Hindlimb muscle (tissue), 1 donor: ENCODE data around the gene WAPL. TPM values are rescaled to one million over a fixed set of nuclear protein-coding genes. Genes with fewer than 3 reads are reported as not detected.

Experiments
- DNase-seq: peaks from one replicate; pipeline ENCODE4 v3.0.0-alpha.2; 2013
- polyA plus RNA-seq: library from polyadenylated mRNA; unstranded; fragments of 120-200 nt; gene quantifications from one replicate; pipeline ENCODE4 v1.2.1, GENCODE V29; 2013; ENCODE audit not compliant: insufficient read length

Gene WAPL
- polyA plus RNA-seq, 1 donor: 28.9 TPM

DNA sequence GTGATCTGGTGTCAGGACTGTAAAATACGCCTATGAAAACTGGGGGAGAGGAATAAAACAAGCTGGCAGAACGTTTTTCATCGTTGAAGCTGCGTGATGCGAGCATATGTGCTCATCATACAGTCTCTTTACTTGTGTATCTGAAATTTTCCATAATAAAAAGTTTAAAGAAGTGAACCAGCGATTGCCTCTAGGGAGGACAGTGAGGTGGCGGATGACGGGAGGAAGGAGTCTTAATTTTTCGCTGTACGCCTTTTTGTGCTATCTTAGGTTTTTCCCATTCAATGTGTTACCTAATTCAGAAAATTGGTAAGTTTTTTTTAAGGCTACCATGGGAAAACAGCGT is 891 bp upstream of the WAPL start:
- peak; percentile 26 for DNase-seq

DNA sequence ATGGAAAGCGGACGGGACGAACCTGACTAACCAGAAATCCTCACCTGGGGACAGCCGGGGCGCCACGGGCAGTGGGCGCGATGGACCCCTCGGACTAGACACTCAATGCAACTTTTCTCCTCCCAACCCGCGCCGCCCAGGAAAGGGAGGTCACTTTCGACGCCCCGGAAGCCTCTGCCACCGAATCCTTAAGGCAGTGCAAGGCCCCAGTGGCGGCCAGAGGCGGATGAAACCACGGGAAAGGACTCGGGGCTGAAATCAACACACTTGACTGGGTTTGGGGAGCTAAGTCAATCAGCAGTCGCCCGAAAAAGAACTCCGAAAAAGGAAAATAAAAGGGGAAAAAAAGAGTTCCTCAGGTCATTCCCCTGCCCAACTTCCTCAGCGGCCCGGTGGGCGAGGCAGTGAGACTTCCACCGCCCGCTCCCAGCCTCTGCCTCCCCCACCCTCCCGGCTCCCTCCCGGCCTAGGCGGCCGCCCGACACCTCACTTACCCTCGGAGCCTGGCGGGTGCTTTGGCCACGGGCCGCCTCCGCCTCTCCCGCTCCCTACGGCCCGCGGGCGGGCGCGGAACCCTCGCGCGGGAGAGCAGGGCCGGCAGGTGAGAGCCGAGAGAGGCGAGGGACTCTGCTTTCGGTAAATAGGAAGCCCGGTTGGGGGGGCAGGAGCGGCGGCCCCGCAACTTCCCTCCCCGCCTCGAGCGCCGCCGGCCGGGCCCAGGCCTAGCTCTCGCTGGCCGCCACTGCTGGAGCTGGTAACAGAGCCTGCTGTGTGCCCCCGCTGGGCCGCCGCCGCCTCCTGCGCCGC is 518 bp downstream of the WAPL start:
- DNase-seq: peak; percentile 59

DNA sequence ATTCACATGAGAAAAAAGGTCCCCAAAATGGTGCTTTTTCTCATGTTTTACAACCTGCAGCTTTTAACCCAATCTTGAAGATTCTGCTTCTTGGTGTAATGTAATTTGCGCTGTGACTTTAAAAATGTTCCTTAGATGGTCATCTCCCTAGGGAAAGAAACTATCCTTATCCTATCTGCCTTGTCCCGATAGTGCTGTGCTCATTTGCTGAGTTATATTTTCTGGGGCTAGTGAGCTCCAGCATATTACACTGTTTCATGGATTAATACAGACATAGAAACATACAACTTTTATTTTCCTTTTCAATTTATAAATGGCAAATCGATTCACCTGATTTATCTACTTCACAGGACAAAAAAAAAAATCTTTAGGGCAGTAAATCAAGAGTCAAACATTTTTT is 2.8 kb downstream of the WAPL start:
- DNase-seq: no peak

DNA sequence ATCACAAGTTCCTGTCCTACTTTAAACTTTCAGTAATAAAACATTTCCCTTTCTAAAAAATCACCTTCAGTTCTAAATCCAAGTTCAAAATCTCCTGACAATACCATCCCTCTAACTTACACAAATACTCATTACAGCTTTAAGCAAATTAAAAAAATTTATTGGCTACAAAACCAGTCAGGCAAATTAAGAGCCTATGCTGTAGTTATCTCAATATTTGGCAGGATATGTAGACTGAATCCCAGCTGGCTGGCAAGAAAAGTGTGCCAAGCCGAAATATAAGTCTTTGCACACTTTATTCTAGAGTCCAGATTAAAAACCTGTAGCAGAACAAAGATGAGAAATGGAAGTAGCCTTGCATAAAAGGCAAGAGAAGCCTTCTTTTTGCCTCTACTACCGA is 9.5 kb downstream of the WAPL start:
- DNase-seq: no peak

DNA sequence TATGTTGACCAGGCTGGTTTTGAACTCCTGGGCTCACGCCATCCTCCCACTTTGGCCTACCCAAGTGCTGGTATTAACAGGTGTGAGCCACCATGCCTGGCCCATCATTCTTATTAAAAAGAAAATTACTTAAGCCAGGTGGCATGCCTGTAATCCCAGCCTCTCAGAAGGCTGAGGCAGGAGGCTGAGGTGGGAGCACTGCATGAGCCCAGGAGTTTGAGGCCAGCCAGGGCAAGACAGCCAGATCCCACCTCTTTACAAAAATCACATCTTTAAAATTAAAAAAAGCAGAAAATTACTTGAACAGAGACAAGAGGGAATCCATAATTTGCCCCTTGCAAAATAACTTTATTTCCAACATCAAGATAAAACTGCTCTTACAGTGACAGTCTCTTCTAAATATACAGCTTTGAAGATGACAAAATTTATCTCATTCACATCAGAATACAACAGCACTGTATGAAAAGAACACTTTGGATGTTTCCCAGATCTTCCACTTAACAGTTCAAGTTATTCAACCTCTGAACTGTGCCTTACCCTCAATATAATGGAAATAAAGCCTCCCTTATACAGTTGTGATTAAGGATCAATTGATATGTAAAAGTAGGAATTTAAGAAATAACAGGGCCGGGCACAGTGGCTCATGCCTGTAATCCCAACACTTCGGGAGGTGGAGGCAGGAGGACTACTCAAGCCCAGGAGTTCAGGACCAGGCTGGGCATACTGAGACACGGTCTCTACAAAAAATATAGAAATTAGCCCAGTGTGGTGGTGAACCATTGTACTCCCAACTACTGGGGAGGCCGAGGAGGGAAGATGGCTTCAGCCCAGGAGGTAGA is 10.3 kb downstream of the WAPL start:
- no peak for DNase-seq

DNA sequence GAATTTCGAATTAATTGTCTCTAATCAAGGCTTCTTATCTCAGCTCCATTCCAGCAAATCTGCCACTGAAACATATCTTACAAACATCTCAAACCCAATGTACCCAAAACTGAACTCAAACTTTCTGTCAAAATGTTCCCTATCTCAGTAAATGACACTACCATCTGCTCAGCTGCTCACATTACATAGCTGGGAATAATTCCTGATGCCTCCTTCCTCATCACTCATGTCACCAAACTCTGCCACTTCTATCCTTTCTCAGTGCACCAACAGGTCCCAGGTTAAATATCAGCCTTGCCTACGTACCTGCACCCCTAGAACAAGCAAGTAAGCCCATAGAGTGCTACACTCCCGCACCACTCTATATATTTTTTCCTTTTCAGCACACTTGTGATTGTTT is 12.4 kb downstream of the WAPL start:
- no peak for DNase-seq

DNA sequence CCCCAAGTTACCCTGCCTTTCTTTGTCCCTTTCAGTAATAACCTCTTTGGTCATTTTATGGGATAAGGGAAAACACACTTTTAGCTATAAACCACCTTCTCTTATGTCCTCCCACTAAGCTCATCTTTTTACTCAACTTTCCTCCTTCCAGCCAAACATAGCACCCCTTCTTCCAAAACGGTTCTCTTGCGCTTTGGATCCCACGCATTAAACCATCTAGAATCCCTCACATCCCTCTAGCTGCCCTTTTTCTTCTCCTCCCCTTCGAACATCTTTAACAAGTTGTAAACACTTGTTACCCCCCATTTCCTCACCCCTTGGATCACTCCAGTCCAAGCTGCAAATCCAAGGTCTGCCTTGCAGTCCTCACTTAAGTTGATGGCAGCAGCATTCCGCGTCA is 13.4 kb downstream of the WAPL start:
- no peak for DNase-seq

DNA sequence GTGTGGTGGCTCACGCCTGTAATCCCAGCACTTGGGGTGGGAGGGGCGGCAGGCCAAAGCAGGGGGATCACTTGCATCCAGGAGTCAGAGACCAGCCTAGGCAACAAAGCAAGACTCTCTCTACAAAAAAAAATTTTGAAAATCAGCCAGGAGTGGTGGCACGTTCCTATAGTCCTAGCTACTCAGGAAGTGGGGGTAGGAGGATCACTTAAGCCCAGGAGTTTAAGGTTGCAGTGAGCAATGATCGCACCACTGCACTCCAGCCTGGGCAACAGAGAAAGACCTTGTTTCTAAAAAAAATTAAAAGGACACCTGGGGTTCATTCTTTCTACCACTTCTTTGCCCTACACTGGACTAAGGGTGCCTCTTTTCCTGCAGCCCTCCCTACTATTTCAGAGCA is 15.1 kb downstream of the WAPL start:
- DNase-seq: no peak

DNA sequence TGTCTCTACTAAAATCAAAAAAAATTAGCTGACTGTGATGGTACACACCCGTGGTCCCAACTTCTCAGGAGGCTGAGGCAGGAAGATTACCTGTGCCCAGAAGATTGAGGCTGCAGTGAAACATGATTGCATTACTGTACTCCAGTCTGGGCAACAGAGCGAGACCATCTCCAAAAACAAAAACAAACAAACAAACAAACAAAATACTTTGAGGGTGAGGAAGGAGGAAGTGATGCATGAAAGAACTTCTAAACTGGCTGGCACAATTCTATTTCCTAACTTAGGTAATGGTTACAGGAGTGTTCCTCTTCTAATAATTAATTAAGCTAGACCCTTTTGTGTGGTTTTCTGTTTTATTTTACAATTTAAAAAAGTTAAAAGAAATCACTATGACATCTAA is 15.5 kb downstream of the WAPL start:
- no peak for DNase-seq

DNA sequence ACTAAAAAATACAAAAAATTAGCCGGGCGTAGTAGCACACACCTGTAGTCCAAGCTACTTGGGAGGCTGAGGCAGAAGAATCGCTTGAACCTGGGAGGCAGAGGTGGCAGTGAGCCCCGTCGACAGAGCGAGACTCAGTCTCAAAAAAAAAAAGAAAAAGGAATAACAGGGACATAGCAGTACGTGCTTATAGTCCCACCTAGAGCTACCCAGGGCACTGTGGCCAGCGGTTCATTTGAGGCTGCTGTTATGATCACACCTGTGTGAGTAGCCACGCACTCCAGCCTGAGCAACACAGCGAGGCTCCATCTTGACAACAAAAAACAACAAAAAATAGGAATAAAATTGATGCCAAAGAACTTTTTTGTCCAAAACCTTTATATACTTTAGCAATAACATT is 17.1 kb downstream of the WAPL start:
- DNase-seq: no peak

DNA sequence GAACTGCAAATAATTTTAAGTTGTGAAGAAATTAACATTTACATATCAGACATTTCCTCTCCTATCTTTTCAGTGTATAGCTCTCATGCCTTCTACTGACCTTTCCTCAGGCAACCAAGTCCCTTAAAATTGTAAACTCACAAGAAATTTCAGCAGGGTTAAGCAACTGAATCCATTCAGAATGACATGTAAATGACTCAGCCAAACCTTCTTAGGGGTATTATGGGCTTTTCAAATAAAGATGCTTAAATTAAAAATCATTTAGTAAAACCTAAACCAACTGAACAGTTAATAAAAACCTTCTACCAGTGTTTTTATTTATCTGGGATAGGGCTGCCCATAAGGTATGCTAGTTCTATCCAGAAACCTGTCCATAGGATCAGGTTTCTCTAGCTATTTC is 20.7 kb downstream of the WAPL start:
- no peak for DNase-seq

DNA sequence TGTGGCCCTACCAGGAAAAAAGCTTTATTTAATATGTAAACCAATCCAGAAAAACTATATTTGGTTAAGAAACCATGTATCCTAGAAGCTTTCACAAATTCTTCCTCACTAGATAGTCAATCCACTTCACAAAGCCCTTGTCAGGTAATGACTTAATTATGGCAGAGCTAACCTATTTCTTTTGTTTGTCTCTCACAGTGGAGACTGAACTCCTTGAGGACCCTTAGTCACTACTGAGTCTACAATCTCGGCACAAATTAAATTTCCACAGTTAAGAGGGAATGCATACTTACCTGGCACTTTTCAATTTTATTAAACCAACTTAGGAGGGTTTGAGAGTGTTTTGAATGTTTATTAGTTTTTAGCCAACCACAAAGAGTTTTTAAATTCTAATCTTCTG is 23.0 kb downstream of the WAPL start:
- DNase-seq: no peak

DNA sequence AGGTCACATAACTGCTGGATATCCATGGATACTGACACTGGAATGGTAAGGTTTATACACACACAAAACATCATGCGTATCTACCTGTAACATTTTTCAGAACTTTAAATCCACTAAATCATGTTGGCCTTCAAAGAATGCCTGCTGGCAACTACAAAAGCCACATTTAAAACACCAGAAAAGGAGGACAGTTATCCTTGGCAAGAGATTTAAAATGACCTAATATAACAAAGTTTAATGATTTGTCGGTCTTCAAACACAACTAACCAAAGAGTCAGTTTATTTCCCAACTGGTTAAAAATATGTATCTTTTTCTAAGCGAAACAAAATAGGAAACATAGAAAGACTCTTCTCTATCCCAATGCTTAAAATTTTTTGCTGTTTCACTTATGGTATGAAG is 24.0 kb downstream of the WAPL start:
- DNase-seq: no peak

DNA sequence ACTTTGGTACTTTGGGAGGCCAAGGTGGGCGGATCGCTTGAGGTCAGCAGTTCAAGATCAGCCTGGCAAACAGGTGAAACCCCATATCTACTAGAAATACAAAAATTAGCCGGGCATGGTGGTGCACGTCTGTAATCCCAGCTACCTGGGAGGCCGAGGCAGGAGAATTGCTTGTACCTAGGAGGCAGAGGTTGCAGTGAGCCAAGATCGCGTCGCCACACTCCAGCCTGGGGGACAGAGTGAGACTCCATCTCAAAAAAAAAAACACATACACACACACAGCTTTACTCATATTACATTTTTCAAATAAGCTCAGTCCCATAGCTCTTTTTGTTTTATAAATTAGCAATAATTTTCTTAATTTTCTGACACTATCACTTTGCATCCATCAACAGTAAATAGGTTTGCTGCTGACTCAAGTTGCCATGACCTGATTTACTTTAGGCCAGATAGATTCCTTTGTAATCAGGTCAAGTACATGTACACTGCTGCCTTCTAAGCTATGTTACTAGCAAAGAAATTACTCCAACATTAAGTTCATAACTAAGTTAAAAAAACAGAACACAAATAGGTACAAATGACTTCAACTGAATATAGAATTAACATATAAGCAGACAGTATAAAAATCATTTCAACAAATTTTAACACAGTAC is 31.5 kb downstream of the WAPL start:
- no peak for DNase-seq

DNA sequence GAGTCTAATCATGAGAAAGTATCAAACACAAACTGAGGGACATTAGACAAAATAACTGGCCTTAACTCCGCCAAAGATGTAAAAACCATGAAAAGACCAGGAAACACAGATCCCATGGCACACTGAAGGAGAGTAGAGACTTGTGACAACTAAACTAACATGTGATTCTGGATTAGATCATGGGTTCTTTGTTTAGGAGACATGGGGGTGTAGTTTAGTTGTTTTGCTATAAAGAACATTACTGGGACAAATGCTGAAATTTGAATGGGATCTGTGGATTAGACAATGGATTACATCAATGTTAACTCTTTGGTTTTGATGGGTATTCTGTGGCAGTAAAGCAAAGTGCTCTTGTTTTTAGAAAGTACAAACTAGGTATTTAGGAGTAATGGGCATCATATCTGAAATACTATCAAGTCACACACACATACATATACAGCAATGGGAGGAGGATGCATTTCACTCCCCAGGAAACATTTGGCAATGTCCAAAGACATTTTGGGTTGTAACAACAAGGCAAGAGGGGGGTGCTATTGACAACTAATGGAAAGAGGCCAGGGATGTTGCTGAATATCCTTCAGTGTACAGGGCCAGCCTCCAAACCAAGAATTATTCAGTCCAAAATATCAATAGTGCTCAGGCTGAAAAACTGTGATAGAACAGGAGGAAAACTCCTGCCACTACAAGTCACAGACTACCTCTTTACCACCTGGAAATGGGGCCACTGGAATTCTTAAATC is 32.4 kb downstream of the WAPL start:
- no peak for DNase-seq

DNA sequence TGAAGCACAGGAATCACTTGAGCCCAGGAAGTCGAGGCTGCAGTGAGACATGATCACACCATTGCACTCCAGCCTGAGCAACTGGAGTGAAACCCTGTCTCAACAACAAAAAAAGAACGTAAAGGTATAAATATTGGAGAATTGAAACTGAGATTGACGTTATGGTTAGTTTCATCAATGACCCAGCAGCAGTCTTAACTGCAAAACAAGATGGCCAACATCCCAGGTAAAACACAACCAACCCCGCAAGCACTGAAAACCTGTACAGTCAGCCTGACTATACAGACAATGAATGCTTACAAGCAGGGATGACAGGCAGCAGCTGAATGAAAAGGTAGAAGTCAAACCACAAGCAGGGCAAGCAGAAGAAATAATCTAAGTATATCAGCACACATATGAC is 34.7 kb downstream of the WAPL start:
- no peak for DNase-seq

DNA sequence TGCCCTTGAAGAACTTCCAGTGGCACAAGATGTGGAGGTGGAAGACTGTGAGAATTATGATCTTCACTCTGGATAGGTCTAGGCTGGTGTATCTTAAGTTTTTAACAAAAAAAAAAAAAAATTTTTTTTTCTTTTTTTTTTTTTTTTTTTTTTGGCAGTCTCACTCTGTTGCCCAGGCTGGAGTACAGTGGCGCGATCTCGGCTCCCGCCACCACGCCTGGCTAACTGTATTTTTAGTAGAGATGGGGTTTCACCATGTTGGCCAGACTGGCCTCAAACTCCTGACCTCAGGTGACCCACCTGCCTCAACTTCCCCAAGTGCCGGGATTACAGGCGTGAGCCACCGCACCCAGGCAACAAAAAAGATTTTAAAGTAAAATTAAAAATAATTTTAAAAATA is 37.9 kb downstream of the WAPL start:
- DNase-seq: no peak

DNA sequence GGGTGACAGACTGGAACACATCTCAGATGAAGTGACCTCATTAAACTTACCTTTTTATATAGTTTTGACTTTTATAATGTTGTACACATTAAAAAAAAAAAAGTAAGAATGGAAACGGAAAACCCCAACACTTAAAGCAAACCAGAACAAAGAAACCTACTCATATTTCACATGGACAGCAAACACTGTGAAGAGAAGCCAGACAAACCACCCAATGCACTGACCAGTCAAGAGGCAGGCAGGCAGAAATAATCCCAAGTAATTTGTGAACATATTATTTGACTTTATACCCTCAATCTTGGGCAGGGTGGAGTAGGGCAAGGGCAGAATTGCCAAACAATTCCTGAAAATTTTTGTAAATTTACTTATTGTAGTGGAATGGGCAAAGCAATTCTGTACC is 39.8 kb downstream of the WAPL start:
- DNase-seq: no peak

DNA sequence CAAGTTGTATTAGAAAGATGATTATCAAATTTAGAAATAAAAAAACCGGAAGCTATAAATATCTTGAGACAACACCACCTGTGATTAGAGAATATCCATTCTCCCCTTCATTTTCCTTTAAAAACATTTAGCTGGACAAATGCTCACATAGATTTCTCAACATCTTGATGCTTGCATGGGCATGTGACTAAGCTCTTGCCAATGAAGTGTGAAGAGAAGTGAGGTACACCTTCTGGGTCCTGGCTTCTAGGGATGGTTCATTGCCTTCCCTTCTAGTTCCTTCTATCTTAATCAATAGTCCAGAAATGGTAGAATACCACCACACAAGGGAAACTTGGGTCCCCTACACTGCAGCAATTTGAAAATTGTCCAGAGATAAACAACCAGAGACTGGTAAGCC is 41.0 kb downstream of the WAPL start:
- no peak for DNase-seq

DNA sequence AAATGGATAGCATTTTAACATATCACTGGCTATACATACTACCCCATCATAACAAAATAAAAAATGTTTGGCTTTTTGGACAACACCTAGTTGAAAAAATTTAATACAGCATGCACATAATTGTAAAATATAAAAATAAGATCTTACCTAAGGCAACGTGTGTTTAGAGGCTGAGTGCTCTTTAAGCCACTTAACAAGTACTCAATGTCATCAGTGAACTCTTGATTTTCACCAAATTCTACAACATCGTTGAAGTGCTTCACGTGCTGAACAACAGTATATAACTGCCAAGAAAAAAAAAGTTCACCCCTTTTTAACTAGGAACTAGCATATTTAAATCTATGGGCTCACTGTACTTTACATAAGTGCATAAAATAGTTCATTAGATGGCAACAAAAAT is 49.5 kb downstream of the WAPL start:
- DNase-seq: no peak

DNA sequence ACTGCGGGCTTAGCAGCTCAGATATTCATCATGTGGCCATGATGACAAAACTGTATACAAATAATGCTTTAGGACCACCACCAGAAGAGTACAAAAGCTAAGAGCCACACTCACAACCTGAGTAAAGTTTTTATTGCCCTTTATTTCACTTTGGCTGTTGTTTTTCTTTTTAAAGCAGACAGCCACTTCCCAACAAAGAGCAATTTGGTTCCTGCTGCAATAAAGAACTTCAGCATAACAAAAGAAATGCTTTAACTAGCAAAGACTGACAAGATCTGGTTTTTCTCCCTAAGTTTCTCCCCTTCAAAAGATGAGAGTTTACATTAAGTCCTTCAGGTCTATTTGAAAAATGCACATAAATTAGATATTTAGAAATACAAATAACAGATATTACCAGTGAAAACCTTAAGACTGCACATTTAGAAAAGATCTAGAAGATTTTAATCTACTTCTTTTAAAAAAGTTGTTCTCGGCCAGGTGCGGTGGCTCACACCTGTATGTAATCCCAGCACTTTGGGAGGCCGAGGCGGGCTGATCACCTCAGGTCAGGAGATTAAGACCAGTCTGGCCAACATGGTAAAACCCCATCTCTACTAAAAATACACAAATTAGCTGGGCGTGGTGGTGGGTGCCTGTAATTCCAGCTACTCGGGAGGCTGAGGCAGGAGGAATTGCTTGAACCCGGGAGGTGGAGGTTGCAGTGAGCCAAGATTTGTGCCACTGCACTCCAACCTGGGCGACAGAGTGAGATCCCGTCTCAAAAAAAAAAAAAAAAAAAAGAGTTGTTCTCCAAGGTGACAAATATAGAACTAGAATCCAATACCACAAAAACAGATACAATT is 59.4 kb downstream of the WAPL start:
- no peak for DNase-seq

DNA sequence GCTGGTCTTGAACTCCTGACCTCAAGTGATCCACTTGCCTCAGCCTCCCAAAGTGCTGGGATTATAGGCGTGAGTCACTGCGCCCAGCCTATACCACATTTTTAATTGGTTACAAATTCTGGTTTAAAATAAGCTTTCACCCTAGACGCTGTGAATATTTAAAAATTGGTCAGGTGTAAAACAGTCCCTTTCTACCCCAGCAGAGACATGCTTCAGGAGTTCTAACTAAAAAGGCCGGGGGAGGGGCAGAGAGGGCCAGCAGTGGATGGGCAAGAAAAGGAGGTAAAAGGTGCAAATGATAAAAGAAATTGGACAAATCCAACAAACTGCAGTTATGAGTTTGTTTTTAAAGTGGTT is 70.0 kb downstream of the WAPL start:
- DNase-seq: no peak
